IMR-90 (cell line): ENCODE results near the gene FUCA2. TPM values are rescaled to one million over a fixed set of nuclear protein-coding genes. Genes with fewer than 3 reads are reported as not detected.

ENCODE experiments used
- ATAC-seq: fragments of 200-7000 bp; cut with Tn5 transposase; 2 replicates; pipeline ENCODE4 v1.9.1; 2020; ENCODE audit warnings: low read depth, mild to moderate bottlenecking, moderate library complexity
- BruUV-seq: library from RNA; stranded (reverse); fragments of 400-500 nt; replicated peaks from 2 replicates; lab custom pipeline; 2021; lab: Mats Ljungman, UMichigan
- CTCF ChIA-PET: fragments of 300-600 bp; formaldehyde crosslinking; extraction: SDS; loops from one replicate; lab custom pipeline; 2021; ENCODE audit warnings: antibody characterized with exemption; lab: Yijun Ruan, JAX
- POLR2A ChIA-PET: fragments of 300-600 bp; sonication (Branson Sonifier 250); formaldehyde crosslinking; loops from one replicate; lab custom pipeline; 2022; ENCODE audit warnings: antibody characterized with exemption; ENCODE audit not compliant: unreplicated experiment; lab: Charles Lee
- DNase-seq: peaks from one replicate; pipeline ENCODE4 v3.0.0; 2013
- H2AFZ ChIP-seq: replicated peaks from 2 replicates; pipeline ENCODE3; 2013; ENCODE audit warnings: low read length, mild to moderate bottlenecking; ENCODE audit not compliant: poor library complexity
- H2AK5ac ChIP-seq: 2 replicates; pipeline ENCODE4 v1.6.1; 2013; ENCODE audit warnings: low read depth, low read length, inconsistent platforms
- H2AK9ac ChIP-seq: replicated peaks from 2 replicates; pipeline ENCODE3; 2013; ENCODE audit warnings: mild to moderate bottlenecking, low read depth, low read length, moderate library complexity; ENCODE audit not compliant: poor library complexity
- H2BK120ac ChIP-seq: 2 replicates; pipeline ENCODE4 v1.6.1; 2013; ENCODE audit warnings: low read depth, low read length, inconsistent platforms
- H2BK15ac ChIP-seq: 3 replicates; pipeline ENCODE4 v1.6.1; 2013; ENCODE audit warnings: low read depth, low read length, inconsistent platforms
- H2BK20ac ChIP-seq: 2 replicates; pipeline ENCODE4 v1.6.1; 2013; ENCODE audit warnings: low read depth, mild to moderate bottlenecking, inconsistent platforms, low read length, moderate library complexity
- H2BK5ac ChIP-seq: 2 replicates; pipeline ENCODE4 v1.6.1; 2013; ENCODE audit warnings: mild to moderate bottlenecking, low read depth, low read length, inconsistent platforms; ENCODE audit not compliant: poor library complexity, severe bottlenecking
- H3K14ac ChIP-seq: replicated peaks from 2 replicates; pipeline ENCODE4 v1.6.1; 2013; ENCODE audit warnings: low read depth, low read length, inconsistent platforms
- H3K18ac ChIP-seq: 2 replicates; pipeline ENCODE4 v1.6.1; 2013; ENCODE audit warnings: low read depth, low read length, control low read depth
- H3K23ac ChIP-seq: 2 replicates; pipeline ENCODE4 v1.6.1; 2013; ENCODE audit warnings: low read depth, low read length, inconsistent platforms
- H3K27ac ChIP-seq: 2 replicates; pipeline ENCODE4 v1.5.1; 2013; ENCODE audit warnings: mild to moderate bottlenecking, control low read depth, low read length; ENCODE audit not compliant: insufficient read depth
- H3K27me3 ChIP-seq: 2 replicates; pipeline ENCODE4 v1.6.1; 2013; ENCODE audit warnings: low read length; ENCODE audit not compliant: control insufficient read depth, insufficient read depth
- H3K36me3 ChIP-seq: 2 replicates; pipeline ENCODE4 v1.6.1; 2013; ENCODE audit warnings: low read length, mixed read lengths; ENCODE audit not compliant: control insufficient read depth, insufficient read depth
- H3K4ac ChIP-seq: 2 replicates; pipeline ENCODE4 v1.6.1; 2013; ENCODE audit warnings: low read depth, low read length, inconsistent platforms
- H3K4me1 ChIP-seq: 2 replicates; pipeline ENCODE4 v1.6.1; 2013; ENCODE audit warnings: low read length, mixed read lengths; ENCODE audit not compliant: control insufficient read depth, insufficient read depth
- H3K4me2 ChIP-seq: 2 replicates; pipeline ENCODE4 v1.6.1; 2013; ENCODE audit warnings: low read depth, mild to moderate bottlenecking, control low read depth, low read length, moderate library complexity
- H3K4me3 ChIP-seq: 2 replicates; pipeline ENCODE4 v1.5.1; 2013; ENCODE audit warnings: low read depth, mild to moderate bottlenecking, control low read depth, low read length, moderate library complexity; ENCODE audit not compliant: insufficient read depth
- H3K56ac ChIP-seq: 2 replicates; pipeline ENCODE4 v1.6.1; 2013; ENCODE audit warnings: low read length, inconsistent platforms; ENCODE audit not compliant: insufficient read depth; ENCODE audit errors: extremely low read depth
- H3K79me1 ChIP-seq, 2 experiments: 2 replicates each; pipeline ENCODE4 v1.6.1; 2013; ENCODE audit warnings: low read length in 2 of 2, inconsistent platforms in 1 of 2, low read depth in 1 of 2
- H3K9ac ChIP-seq: 2 replicates; pipeline ENCODE4 v1.6.1; 2013; ENCODE audit warnings: low read depth, low read length, control low read depth
- H3K9me1 ChIP-seq: 2 replicates; pipeline ENCODE4 v1.6.1; 2013; ENCODE audit warnings: low read length, inconsistent platforms; ENCODE audit not compliant: insufficient read depth
- H3K9me3 ChIP-seq: 2 replicates; pipeline ENCODE4 v1.6.1; 2013; ENCODE audit warnings: low read length; ENCODE audit not compliant: control insufficient read depth, insufficient read depth
- H4K20me1 ChIP-seq: 2 replicates; pipeline ENCODE4 v1.6.1; 2013; ENCODE audit warnings: low read length, inconsistent platforms; ENCODE audit not compliant: insufficient read depth
- H4K5ac ChIP-seq: 2 replicates; pipeline ENCODE4 v1.6.1; 2013; ENCODE audit warnings: mild to moderate bottlenecking, low read depth, low read length, control low read depth
- H4K8ac ChIP-seq, 2 experiments: 2 replicates each; pipeline ENCODE4 v1.6.1; 2013; ENCODE audit warnings: low read depth in 2 of 2, low read length in 2 of 2, control low read depth in 1 of 2, inconsistent platforms in 1 of 2
- H4K91ac ChIP-seq: 2 replicates; pipeline ENCODE4 v1.6.1; 2013; ENCODE audit warnings: low read depth, low read length, inconsistent platforms; ENCODE audit not compliant: insufficient read depth
- BHLHE40 ChIP-seq: fragments of 150-350 bp; IDR thresholded peaks from 2 replicates; pipeline ENCODE4 v1.6.1; 2016; ENCODE audit warnings: mild to moderate bottlenecking, low read depth, low read length
- CEBPB ChIP-seq: IDR thresholded peaks from 2 replicates; pipeline ENCODE4 v1.6.1; 2012; ENCODE audit warnings: low read depth, low read length, improper control_type of control experiment
- CHD1 ChIP-seq: IDR thresholded peaks from 2 replicates; pipeline ENCODE4 v1.6.1; 2012; ENCODE audit warnings: low read depth, low read length, improper control_type of control experiment
- FOS ChIP-seq: fragments of 150-350 bp; IDR thresholded peaks from 2 replicates; pipeline ENCODE4 v1.6.1; 2016; ENCODE audit warnings: low read depth, low read length
- MAFK ChIP-seq: IDR thresholded peaks from 2 replicates; pipeline ENCODE4 v1.6.1; 2012; ENCODE audit warnings: low read depth, low read length, improper control_type of control experiment
- MAZ ChIP-seq: IDR thresholded peaks from 2 replicates; pipeline ENCODE4 v1.6.1; 2012; ENCODE audit warnings: low read depth, mild to moderate bottlenecking, low read length, improper control_type of control experiment, moderate library complexity, borderline replicate concordance
- MXI1 ChIP-seq: IDR thresholded peaks from 2 replicates; pipeline ENCODE4 v1.6.1; 2012; ENCODE audit warnings: low read depth, mild to moderate bottlenecking, low read length, moderate library complexity, borderline replicate concordance
- NFE2L2 ChIP-seq: fragments of 150-350 bp; IDR thresholded peaks from 2 replicates; pipeline ENCODE4 v1.6.1; 2016; ENCODE audit warnings: low read depth, mild to moderate bottlenecking, low read length
- POLR2A ChIP-seq: IDR thresholded peaks from 2 replicates; pipeline ENCODE4 v1.6.1; 2012; ENCODE audit warnings: mild to moderate bottlenecking, low read depth, low read length
- RAD21 ChIP-seq: IDR thresholded peaks from 2 replicates; pipeline ENCODE4 v1.6.1; 2012; ENCODE audit warnings: low read length, improper control_type of control experiment
- RCOR1 ChIP-seq: IDR thresholded peaks from 2 replicates; pipeline ENCODE4 v1.6.1; 2012; ENCODE audit warnings: mild to moderate bottlenecking, low read length, improper control_type of control experiment; ENCODE audit not compliant: insufficient replicate concordance
- RFX5 ChIP-seq: IDR thresholded peaks from 2 replicates; pipeline ENCODE4 v1.8.0; 2012; ENCODE audit warnings: low read depth, mild to moderate bottlenecking, low read length, moderate library complexity
- SMC3 ChIP-seq: fragments of 150-350 bp; IDR thresholded peaks from 2 replicates; pipeline ENCODE4 v1.6.1; 2016; ENCODE audit warnings: low read depth, mild to moderate bottlenecking, antibody characterized with exemption, low read length, moderate library complexity
- WGBS, 2 experiments: methylation state at CpG; one replicate each; pipeline versions ENCODE4 v1.1.5 to v1.1.7; 2013; ENCODE audit warnings: missing lambda C conversion rate in 2 of 2; ENCODE audit not compliant: insufficient read length in 1 of 2; ENCODE audit errors: extremely low coverage in 2 of 2; 5-methylcytosine and 5-hydroxymethylcytosine counted together
- dilution Hi-C: fragments of 300-500 bp; cut with HindIII; formaldehyde crosslinking; loops from one replicate; pipeline ENCODE4 v1.14.3; 2018; ENCODE audit warnings: low sequenced_read_pairs; ENCODE audit not compliant: unreplicated experiment
- in situ Hi-C: fragments of 300-500 bp; cut with MboI; formaldehyde crosslinking; loops from 3 replicates; pipeline ENCODE4 v1.14.3; 2019; ENCODE audit warnings: low sequenced_read_pairs, inconsistent platforms, mixed read lengths
- intact Hi-C: fragments of 100-400 bp; cut with micrococcal nuclease; formaldehyde crosslinking; loops from 2 replicates; pipeline ENCODE4 v1.10.0; 2022
- polyA plus RNA-seq, 3 experiments: library from polyadenylated mRNA; depleted of rRNA; stranded (reverse); fragments of >200 nt; gene quantifications; 2 replicates each; pipeline ENCODE4 v1.2.3, GENCODE V29; 2012; ENCODE audit warnings: low replicate concordance in 1 of 3
- total RNA-seq: library from RNA; depleted of rRNA; stranded (reverse); fragments of >200 nt; gene quantifications from 2 replicates; pipeline ENCODE4 v1.2.3, GENCODE V29; 2012
- TF ChIP-seq, protein P1 (sequence below): fragments of 150-350 bp; IDR thresholded peaks from 2 replicates; pipeline ENCODE4 v1.6.1; 2016; ENCODE audit warnings: low read depth, mild to moderate bottlenecking, low read length, moderate library complexity, borderline replicate concordance
- TF ChIP-seq, protein P2 (sequence below): conservative IDR thresholded peaks from 2 replicates; pipeline ENCODE4 v1.5.1; 2012; ENCODE audit warnings: mild to moderate bottlenecking, low read depth, low read length, improper control_type of control experiment
- TF ChIP-seq, protein P3 (sequence below): fragments of 150-350 bp; IDR thresholded peaks from 2 replicates; pipeline ENCODE4 v1.6.1; 2017; ENCODE audit warnings: mild to moderate bottlenecking, antibody characterized with exemption, low read length, low read depth

The FUCA2 gene
- total and polyA plus RNA-seq, 2 of the 4 experiments (the other 2 are of a cell fraction): 44.1 to 47.4 TPM

DNA sequence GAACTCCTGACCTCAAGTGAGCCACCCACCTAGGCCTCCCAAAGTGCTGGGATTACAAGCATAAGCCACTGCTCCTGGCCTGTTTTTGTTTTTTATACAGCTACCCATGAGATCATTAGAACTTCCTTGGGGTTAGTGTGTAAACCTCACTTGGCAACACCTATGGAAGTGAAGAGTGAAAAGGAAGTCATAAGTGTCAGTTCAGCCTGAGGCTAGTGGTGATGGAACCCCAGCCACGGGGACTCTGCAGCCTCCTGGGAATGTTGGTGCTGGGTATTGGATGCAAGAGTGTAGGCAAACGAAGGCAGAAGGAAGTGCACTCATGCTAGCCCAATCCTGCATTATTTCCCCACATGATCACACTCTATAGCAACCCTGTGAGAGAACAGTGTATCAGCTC lies 33.6 kb upstream of the FUCA2 start:
- Histone ChIP-seq H3K9me1 (no peaks in the 10 kb centered on the region), H4K20me1 (no peaks in the 10 kb centered on the region), H3K9ac (no peak overlapping the region), H2BK15ac (no peak overlapping the region), H4K5ac (peak overlapping the region; percentile 36; the same call in 1 of the 2 replicates), H2BK120ac (no peak overlapping the region), H3K4ac (no peak overlapping the region), H2BK5ac (no peak overlapping the region), H3K23ac (no peak overlapping the region), H3K4me1 (peaks cover 7% of the 10 kb centered on the region; the same call in 1 of the 2 replicates), H2BK20ac (no peak overlapping the region), H3K9me3 (no peaks in the 10 kb centered on the region), H2AK9ac (no peak overlapping the region), H4K8ac (no peak overlapping the region), H2AK5ac (no peak overlapping the region), H3K79me1 (peaks cover 30 to 38% of the 10 kb centered on the region in 2 experiments), H3K4me2 (no peak overlapping the region), H4K91ac (no peak overlapping the region), H3K27me3 (no peaks in the 10 kb centered on the region), H2AFZ (peak overlapping the region; percentile 59), H3K4me3 (no peak overlapping the region), H3K18ac (0 out of 2 replicates have a peak overlapping the region, but pooled peaks have one; percentile 32), H3K36me3 (no peaks in the 10 kb centered on the region; the same call in 1 of the 2 replicates), H3K27ac (no peak overlapping the region), H3K56ac (no peak overlapping the region), H3K14ac (0 out of 2 replicates have a peak overlapping the region, but pooled peaks have one; percentile 17)
- in situ Hi-C loops (no loop called here), intact Hi-C loops (no loop called here), dilution Hi-C loops (no loop called here)
- TF ChIP-seq RCOR1 (no peak), MXI1 (no peak), CEBPB (no peak), SMC3 (no peak), RAD21 (no peak), RFX5 (no peak), MAZ (no peak), POLR2A (no peak), CHD1 (no peak), MAFK (no peak), BHLHE40 (no peak), FOS (no peak), NFE2L2 (no peak)
- TF ChIP-seq, protein P1, sequence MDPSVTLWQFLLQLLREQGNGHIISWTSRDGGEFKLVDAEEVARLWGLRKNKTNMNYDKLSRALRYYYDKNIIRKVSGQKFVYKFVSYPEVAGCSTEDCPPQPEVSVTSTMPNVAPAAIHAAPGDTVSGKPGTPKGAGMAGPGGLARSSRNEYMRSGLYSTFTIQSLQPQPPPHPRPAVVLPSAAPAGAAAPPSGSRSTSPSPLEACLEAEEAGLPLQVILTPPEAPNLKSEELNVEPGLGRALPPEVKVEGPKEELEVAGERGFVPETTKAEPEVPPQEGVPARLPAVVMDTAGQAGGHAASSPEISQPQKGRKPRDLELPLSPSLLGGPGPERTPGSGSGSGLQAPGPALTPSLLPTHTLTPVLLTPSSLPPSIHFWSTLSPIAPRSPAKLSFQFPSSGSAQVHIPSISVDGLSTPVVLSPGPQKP: no peak
- TF ChIP-seq, protein P2, sequence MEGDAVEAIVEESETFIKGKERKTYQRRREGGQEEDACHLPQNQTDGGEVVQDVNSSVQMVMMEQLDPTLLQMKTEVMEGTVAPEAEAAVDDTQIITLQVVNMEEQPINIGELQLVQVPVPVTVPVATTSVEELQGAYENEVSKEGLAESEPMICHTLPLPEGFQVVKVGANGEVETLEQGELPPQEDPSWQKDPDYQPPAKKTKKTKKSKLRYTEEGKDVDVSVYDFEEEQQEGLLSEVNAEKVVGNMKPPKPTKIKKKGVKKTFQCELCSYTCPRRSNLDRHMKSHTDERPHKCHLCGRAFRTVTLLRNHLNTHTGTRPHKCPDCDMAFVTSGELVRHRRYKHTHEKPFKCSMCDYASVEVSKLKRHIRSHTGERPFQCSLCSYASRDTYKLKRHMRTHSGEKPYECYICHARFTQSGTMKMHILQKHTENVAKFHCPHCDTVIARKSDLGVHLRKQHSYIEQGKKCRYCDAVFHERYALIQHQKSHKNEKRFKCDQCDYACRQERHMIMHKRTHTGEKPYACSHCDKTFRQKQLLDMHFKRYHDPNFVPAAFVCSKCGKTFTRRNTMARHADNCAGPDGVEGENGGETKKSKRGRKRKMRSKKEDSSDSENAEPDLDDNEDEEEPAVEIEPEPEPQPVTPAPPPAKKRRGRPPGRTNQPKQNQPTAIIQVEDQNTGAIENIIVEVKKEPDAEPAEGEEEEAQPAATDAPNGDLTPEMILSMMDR: no peak
- TF ChIP-seq, protein P3, sequence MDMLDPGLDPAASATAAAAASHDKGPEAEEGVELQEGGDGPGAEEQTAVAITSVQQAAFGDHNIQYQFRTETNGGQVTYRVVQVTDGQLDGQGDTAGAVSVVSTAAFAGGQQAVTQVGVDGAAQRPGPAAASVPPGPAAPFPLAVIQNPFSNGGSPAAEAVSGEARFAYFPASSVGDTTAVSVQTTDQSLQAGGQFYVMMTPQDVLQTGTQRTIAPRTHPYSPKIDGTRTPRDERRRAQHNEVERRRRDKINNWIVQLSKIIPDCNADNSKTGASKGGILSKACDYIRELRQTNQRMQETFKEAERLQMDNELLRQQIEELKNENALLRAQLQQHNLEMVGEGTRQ: no peak
- BruUV-seq: no TSS peak
- POLR2A ChIA-PET: no interaction called here
- DNase-seq (no peak), ATAC-seq (no peak)
- CTCF ChIA-PET: no interaction called here
- whole genome bisulfite sequencing, 2 experiments: no CpG with 5 or more reads among the region's 2 CpGs
